Gastroesophageal sphincter (tissue), 3 donors: ENCODE results near the gene ANO9.

Experiments used
- POLR2A ChIP-seq, 2 donors: fragments of 450-650 bp; IDR thresholded peaks; one replicate each; pipeline ENCODE4 v1.6.1; 2017; ENCODE audit warnings: antibody characterized with exemption in 2 of 2, mild to moderate bottlenecking in 2 of 2, moderate library complexity in 1 of 2
- POLR2AphosphoS5 ChIP-seq: sonication (generic); formaldehyde crosslinking; IDR thresholded peaks from one replicate; pipeline ENCODE4 v1.6.1; 2017; ENCODE audit warnings: antibody characterized with exemption
- TF ChIP-seq, protein P1 (sequence below), 4 experiments: fragments of 200-600 bp in 2 of 4; fragments of 450-650 bp in 2 of 4; sonication (generic) in 1 of 4; IDR thresholded peaks; one replicate each; pipeline ENCODE4 v1.5.1; 2017 to 2019; ENCODE audit warnings: antibody characterized with exemption in 4 of 4, mild to moderate bottlenecking in 2 of 4, moderate library complexity in 2 of 4

GRCh38 chr11:403021-403760 is 38.6 kb downstream of the ANO9 start:
- TF ChIP-seq, protein P1, sequence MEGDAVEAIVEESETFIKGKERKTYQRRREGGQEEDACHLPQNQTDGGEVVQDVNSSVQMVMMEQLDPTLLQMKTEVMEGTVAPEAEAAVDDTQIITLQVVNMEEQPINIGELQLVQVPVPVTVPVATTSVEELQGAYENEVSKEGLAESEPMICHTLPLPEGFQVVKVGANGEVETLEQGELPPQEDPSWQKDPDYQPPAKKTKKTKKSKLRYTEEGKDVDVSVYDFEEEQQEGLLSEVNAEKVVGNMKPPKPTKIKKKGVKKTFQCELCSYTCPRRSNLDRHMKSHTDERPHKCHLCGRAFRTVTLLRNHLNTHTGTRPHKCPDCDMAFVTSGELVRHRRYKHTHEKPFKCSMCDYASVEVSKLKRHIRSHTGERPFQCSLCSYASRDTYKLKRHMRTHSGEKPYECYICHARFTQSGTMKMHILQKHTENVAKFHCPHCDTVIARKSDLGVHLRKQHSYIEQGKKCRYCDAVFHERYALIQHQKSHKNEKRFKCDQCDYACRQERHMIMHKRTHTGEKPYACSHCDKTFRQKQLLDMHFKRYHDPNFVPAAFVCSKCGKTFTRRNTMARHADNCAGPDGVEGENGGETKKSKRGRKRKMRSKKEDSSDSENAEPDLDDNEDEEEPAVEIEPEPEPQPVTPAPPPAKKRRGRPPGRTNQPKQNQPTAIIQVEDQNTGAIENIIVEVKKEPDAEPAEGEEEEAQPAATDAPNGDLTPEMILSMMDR (IDR thresholded peaks at IDR 0.05) = no peak
- TF ChIP-seq POLR2A (IDR thresholded peaks at IDR 0.05) = no peak
- no peak for TF ChIP-seq POLR2AphosphoS5
